Cerebellar nuclear complex (tissue), 1 donor: Measurements from ENCODE around the gene C13orf46.
"Not testable (repeated sequence)": the region's sequence is repeated elsewhere in the genome, so short reads cannot be mapped to it uniquely, and the experiment has no call there.

Source experiments
- DNase-seq, 2 experiments: peaks; one replicate each; lab custom pipeline; 2025; lab: John Stamatoyannopoulos, UW

C13orf46 gene

DNA sequence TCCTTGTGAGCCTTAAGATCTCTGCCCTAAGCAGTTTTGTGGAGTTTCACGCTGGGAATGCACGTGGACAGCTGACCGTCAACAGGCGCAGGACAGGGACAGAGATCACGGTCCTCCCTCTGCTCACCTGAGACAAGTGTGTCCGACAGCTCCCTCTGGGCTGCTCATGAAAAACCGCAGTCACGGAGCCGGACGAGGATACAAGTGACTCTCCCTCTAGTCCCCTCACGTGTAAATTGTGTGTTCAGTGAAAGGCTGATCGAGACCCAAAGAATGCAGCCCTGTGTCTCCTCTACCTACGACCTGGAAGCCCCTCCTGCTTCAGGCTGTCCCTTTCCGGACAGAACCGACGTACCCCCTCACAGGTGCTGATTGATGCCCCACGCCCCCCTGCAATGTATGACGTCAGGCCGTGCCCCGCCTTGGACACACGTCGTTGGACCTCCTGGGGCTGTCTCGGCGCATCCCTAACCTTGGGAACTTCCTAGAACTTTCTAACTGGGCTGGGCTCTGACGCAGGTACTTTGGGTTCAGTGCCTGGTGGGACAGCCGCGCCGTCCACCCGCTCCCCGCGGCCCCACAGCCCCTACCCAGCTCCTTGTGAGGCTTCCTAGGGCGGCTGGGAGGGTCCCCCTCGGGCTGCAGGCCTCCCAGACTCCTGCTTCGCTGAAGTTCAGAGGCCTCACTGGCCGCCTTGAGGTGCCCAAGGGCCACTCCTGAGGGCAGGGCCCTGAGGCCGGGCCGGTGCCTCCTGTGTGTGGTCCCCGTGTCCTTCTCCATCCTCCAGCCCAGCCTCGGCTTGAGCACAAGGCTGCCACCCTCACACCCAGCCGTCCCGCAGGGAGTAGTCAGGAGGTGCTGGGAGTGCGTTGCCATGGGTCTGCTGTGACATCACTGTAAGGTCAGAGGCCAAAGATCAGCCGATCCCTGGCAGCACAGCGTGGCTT, at the start of gene C13orf46:
C13orf46 (minus strand) TSS at position 859 of the 947 bp plus-strand sequence; CDS start at position 780, 79 bp downstream.
- no peak for DNase-seq

DNA sequence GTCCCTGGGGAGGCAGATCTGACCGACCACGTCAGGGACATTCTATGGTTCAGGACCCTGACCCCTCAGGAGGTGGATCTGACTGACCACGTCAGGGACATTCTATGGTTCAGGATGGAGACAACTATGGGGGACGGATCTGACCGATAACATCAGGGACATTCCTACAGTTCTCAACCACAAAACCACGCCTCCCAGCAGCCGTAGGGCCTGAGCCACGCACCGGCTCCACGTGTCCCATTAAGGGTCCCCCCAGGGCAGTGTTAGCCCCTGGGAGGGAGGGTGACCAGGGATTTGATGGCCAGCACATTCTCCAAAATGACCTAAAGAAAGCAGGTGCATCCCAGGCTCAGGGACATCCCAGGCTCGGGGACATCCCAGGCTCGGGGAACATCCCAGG, 49.0 kb upstream of the C13orf46 start:
- no peak for DNase-seq

DNA sequence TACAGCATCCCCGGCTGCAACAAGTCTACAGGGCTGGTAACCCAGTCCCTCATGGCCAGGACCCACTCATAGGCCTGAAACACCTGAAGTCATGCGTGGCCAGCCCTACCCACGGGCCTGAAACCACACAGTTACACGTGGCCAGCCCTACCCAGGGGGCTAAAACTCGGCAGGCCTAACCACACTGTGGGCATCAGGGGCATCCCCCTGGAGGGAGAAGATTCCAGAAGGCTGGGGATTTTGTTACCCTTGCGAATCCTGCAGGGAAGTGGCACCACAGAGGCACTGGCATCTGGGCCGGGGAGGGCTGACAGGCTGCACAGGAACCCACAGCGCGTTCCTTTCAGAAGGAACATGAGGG, 48.4 kb upstream of the C13orf46 start:
- no peak for DNase-seq

DNA sequence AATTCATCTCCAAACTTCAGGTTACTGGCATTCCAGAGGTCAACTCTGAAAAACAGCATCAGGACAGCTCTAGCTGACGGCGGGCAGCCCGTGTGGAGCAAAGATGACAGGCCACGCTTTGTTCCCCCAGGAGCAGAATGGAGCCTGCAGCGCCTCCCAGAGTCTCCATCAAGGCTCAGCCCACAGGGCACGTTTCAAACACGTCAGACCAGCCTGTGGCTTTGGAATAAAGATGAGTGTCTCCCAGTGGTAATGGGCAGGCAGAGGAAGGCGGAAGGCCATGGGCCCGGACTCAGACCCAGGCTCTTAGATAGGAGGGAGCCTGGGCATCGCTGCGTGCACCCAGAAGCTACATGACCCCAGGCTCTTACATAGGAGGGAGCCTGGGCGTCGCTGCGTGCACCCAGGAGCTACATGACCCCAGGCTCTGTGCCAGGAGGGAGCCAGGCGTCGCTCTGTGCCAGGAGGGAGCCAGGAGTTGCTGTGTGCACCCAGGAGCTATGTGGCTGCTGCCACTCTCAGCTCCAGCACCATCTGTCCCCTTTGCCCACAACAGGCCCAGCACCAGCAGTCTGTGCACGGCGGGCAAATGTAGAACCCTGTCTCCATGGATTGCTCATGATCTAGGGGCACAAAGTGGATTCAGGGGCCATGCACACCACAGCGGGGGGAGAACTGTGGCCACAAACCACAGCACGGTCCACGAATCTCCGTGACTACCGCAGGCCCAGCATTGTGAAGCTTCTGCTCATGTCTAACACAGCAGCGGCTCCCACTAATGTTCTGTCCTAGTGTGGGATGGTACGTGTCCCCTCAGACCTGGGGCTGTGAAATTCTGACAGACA, 47.8 kb upstream of the C13orf46 start:
- no peak for DNase-seq

DNA sequence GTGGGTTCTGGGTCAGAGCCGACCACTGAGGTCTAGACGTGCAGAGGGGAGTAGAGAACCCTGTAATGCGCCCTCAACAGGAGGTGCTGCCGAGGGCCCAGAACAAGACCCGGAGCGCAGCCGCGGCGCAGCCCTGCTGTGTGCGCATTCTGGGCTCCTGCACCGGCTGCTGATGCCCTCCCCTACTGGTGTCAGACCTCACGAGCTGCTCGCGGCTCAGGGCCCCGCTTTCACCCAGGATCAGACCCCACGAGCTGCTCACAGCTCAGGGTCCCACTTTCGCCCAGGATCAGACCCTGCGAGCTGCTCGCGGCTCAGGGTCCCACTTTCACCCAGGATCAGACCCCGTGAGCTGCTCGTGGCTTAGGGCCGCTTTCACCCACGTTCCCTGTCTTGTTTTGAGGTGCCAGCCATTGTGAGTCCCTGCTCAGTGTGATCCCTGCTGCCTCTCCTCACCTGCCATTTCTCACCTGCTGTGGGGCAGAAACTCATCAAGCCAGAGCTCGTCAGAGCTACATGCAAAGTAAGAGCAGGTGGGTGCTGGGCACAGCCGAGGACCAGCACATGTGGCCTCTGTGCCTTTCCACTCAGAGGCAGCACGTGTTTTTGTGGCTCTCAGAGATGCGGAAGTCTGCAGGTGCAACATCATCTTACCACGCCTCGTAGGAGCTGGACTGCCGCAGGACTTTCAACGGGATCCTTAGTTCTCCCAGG, 47.0 kb upstream of the C13orf46 start:
- DNase-seq = no peak

DNA sequence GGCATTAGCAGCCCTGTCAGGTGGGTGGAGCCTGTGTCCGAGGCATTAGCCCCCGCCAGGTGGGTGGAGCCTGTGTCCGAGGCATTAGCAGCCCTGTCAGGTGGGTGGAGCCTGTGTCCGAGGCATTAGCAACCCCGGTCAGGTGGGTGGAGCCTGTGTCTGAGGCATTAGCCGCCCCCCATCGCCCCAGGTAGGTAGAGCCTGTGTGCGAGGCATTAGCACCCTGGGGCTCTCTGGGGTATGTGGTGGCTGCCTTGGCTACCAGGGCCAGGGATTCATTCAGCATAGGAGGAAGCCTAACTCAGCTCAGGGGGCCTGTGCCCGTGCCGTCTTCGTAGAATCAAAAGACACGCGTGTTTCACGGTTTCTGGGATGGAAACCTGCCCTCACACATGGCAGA, 46.3 kb upstream of the C13orf46 start:
- DNase-seq = not testable (repeated sequence)

DNA sequence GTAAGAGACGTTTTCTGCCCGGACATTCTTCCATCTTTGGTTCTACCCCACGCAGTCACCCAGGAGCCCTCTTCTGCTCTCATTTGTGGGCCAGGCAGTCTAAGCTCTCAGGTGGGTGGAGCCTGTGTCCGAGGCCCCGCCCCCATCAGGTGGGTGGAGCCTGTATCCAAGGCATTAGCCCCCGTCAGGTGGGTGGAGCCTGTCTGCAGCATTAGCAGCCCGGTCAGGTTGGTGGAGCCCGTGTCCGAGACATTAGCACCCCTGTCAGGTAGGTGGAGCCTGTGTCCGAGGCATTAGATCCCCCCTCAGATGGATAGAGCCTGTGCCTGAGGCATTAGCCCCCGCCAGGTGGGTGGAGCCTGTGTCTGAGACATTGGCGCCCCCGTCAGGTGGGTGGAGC, 45.5 kb upstream of the C13orf46 start:
- no peak for DNase-seq

DNA sequence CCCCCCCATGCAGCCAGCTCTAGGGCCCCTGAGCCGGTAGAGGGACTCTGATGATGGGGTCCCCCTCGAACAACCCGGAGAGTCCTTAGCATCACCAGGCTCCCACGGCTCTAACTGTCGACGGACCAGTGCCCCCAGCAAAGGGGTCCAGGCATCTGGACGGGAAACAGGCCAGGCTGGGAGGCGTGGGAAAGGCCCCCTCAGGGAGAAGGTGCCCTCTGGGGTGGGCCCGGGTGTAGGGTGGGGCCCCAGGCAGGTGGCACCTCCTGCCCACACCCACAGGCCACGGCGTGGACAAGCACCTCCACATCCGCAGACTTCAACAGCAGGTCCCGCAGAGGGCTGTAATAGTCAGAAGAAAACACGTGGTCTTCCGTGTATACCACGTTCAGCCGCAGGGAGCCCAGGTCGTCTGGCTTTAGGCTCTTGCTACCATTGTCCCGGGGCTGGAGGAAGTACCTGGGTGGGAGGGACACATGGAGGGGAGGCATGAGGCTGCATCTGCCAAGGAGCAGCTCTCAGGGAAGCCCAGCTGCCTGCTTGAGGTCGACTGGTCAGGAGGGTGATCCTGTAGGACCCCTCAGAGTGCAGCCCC, 44.7 kb upstream of the C13orf46 start:
- DNase-seq = no peak

DNA sequence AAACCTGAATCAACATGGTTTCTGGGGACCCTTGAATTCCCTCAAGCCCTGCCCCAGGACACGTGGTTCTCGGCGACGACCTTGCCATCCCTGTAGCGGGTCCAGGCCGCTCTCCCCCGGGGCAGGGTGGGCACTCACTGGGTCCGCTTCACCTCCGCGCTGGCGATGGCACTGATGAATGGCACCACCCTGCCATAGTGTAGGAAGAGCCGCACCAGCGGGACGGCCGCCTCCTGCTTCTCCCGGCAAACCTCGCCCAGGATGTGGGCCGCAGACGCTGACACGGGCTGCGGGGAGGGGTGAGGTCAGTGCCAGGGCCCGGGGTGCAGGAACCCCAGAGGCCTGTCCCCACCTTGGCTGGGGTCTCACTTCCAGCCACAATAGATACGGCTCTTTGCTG, 44.1 kb upstream of the C13orf46 start:
- DNase-seq = no peak

DNA sequence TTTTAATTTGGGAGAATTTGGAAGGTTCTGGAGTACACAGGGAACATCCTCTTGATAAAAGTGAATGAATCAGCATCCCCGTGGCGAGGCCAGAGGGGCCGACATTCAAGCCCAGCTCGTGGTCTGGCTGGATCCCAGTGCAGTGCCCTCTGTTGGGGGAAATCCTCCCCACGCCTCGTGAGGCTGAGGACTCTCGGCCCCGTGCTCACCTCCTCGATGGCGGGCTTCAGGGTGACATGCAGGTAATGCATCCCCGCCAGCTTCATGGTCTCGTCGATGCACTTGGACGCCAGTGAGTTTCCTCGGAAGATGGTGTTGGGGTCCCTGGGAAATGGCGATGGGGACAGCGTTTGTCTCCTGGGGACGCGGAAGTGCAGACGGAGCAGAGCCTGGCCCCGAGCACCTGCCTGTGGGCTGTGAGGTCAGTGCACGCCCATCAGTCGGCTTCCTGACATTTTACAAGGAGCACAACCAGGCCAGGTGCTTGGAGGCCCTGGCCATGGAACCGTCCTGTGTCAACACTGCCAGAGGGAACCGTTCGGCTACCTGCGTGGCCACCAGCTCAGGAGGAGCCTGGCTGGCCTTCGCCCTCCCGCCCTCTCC, 43.3 kb upstream of the C13orf46 start:
- DNase-seq = no peak

DNA sequence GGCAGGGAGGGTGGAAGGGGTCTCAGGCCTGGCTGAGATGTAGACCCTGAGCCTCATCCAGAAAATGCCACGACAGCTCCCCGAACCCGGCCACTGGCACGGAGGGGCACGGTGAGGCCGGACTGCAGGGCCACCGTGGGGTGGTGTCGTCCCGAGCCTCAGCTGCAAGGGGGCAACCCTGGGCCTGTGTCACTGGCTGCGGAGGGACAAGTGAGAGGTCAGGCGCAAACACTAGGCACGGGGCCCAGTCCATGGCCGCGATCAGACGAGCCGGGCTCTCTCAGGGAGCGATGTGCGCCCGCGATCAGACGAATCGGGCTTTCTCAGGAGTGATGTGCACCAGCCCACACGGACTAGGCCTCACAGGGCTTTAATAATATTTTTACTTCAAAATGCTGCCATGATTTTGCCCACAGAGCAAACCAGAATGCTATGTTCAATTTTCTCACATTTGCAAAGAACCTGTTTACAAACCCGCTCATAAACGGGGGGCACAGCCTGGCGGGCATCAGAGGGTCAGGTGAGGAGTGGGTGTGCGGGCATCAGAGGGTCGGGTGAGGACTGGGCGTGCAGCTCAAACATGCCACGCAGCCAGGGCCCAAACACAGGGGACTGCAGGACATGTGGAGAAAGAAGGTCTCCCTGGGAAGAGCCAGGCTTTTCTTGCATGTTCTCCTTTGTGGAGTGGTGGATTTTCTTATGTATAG, 42.6 kb upstream of the C13orf46 start:
- no peak for DNase-seq

DNA sequence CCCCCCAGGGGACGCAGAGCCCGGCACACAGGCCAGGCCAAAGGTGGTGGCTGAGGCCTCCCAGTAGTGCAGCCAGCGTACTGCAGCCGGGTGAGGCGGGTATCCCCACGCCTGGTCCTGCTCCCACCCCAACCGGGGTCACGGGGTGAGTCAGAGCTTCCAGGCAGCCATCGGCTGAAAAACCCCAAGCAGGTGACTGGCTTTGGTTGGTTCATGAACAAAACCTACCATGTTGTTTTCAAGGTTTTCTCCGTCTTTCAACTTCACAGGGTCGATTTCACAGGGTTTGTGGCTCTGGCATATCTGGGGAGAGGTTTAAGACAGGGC, 42.1 kb upstream of the C13orf46 start:
- no peak for DNase-seq

DNA sequence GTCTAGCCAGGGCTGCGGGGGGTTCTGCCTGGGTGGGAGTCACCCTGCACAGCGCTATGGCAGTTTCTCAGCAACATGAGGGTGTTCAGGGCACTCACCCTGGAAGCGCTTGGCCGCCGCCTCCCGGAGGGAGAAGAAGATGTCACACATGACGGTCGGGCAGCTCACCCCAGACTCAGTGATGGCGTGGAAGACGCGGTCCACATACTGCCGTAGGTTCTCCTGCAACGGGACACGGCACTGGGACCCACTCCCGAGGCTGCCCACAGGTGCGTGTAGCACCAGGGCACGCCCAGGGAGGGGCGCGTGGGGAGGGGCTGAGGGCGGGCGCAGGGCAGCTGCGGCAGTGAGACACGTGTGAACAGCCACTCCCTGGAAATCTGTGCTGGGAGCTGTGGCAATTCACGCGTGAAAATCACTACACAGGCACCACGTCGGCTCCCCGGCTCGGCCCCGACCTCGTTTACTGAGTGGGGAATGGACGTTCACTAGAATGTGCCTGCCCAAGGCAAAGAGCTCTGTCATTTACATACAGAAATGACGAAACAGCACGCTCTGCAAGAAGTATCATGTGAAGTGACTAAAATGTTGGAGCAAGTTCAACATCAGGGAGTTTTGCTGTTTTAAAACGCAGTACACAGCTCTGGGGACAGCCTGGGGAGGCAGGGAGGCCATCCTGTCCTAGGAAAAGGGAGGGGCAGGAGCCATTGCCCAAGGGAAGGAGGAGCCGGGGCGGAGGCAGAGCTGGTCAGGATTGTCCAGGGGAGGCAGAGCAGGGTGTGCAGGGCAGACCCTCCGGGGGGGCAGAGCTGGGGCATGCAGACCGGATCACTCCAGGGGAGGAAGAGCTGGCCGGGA, 41.5 kb upstream of the C13orf46 start:
- DNase-seq = no peak

DNA sequence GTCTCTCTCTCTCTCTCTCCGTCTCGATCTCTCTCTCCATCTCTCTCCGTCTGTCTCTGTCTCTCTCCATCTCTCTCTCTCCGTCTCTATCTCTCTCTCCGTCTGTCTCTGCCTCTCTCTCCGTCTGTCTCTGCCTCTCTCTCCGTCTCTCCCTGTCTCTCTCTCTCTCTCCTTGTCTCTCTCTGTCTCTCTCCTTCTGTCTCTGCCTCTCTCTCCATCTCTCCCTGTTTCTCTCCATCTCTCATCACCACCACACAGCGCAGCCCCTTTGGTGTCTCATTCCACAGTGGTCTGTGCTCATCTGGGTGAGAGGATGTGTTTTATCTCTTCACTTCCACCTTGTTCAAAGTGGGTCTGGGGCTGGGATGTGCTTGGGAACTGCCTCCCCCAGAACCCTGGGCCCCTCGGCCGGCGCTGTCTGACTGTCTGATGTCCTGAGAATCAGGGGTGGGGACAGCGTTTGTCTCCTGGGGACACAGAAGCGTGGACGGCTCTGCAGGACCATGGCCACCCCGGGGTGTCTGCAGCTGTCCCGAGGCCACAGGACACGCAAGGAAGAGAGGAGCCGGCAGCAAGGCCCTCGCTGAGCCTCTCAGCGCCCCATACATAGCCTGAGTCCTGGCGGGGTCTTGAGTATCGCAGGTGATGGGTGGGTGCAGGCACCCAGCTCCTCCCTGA, 40.2 kb upstream of the C13orf46 start:
- no peak for DNase-seq

DNA sequence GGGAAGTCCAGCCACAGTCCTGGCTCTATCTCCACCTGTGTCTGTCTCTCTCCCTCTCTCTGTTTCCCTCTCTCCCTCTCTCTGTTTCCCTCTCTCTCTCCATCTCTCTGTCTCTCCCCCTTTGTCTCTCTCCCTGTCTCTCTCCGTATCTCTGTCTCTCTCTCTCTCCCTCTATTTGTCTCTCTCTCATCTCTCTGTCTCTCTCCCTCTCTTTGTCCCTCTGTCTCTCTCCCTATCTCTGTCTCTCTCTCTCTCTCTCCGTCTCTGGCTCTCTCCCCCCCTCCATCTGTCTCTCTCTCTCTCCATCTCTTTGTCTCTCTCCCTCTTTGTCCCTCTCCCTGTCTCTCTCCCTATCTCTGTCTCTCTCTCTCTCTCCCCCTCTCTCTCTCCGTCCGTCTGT, 39.5 kb upstream of the C13orf46 start:
- DNase-seq = no peak

DNA sequence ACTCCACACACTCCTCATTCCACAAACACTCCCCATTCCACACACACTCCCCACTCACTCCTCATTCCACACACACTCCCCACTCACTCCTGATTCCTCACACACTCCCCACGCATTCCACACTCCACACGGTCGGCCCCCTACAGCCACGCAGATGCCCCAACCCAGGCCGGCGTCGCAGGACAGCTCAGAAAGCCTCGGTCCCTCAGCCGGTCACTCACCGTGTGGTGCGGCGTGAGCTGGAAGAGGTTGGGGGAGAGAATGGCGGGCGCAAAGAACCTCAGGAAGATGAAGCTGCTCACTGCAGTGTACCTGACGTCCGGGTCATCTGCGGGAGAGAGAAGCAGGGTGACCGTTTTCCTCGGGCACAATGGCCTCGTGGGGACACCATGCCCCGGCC, 39.0 kb upstream of the C13orf46 start:
- no peak for DNase-seq

DNA sequence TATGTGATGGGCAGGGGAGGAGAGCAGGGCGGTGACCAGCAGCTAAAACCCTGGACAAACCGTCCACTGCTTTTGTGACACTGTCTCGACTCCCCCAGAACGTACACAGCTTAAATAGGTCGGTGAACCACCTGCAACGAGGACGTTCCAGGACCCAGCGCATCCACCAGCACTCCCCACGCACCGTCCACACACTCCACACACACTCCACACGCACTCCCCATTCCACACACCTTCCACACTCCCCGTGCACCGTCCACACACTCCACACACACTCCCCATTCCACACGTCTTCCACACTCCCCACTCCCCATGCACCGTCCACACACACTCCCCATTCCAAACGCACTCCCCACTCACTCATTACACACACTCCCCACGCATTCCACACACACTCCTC, 38.3 kb upstream of the C13orf46 start:
- DNase-seq = no peak

DNA sequence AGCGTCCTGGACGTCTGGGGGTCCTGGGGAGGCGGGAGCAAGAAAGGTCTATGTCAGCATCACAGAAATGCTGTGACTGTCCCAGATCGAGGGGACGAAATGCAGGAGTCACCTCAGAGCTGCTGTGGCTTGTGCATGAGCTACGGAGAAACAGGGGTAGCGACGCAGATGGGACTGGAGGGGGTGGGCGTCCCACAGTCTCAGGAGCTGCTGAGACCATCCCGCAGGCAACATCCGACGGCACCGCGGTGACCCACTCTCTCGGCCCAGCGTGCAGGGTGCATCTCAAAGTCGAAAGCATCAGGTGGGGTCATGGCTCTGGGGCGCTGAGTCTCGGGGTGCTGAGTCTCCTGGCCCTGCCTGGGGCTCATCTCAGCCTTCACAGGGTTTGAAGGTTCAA, 37.4 kb upstream of the C13orf46 start:
- no peak for DNase-seq

DNA sequence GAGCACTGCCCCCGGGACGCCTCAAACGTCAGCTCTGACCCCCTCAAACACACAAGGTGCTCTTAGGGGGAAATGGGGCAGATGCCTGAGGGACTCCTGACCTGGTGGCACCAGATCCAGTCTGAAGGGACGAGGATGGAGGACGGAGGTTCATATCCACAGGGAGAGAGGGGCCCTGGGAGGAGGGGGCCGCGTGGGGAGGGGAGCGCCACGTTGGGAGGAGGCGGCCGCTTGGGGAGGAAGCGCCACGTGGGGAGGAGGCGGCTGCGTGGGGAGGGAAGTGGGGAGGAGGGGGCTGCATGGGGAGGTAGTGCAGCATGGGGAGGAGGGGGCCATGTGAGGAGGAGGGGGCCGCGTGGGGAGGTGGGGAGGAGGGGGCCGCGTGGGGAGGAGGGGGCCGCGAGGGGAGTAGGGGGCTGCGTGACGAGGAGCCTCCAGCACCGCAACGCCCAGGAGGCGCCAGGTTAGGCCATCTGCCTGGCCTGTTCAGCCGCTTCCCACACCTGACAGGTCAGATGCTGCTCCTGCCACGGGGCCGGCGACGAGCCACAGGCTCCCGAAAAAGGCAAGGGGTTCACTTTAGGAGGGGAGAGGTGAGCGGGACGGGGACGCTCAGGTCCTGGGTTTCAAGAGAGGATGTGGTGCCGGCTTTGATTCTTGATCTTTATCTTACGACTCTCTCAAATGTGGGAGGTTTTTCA, 36.7 kb upstream of the C13orf46 start:
- no peak for DNase-seq
